Tibial artery (tissue), 4 donors: ENCODE measurements around the gene PRRC2C.

ENCODE experiments used
- DNase-seq, 2 donors: peaks; one replicate each; pipeline ENCODE4 v3.0.0-alpha.2; 2019
- H3K27ac ChIP-seq, 2 donors: fragments of 200-600 bp; sonication (generic) in 1 of 2; 1 replicate in 1 of 2; 2 replicates in 1 of 2; pipeline ENCODE4 v1.5.1; 2018 to 2019; ENCODE audit warnings: mild to moderate bottlenecking in 1 of 2
- H3K27me3 ChIP-seq, 2 donors: fragments of 200-600 bp; sonication (generic) in 1 of 2; one replicate each; pipeline versions ENCODE4 v1.5.1 to v1.6.0; 2016 to 2019
- H3K36me3 ChIP-seq, 3 donors: fragments of 200-600 bp; sonication (generic) in 2 of 3; one replicate each; pipeline ENCODE4 v1.5.1; 2016 to 2019; ENCODE audit warnings: mild to moderate bottlenecking in 2 of 3
- H3K4me1 ChIP-seq, 4 donors: fragments of 200-600 bp; sonication (generic) in 2 of 4; 1 replicate in 3 of 4; 2 replicates in 1 of 4; pipeline ENCODE4 v1.5.1; 2016 to 2019
- H3K4me3 ChIP-seq, 2 donors: fragments of 200-600 bp; sonication (generic) in 1 of 2; 1 replicate in 1 of 2; 2 replicates in 1 of 2; pipeline ENCODE4 v1.5.1; 2018 to 2019; ENCODE audit warnings: mild to moderate bottlenecking in 2 of 2
- H3K9me3 ChIP-seq, 3 donors: fragments of 200-600 bp; sonication (generic) in 1 of 3; one replicate each; pipeline ENCODE4 v1.5.1; 2016 to 2019
- intact Hi-C: fragments of 100-400 bp; cut with DNase I; formaldehyde crosslinking; loops from one replicate; pipeline ENCODE4 v1.15.0; 2023; ENCODE audit warnings: low total_unique reads
- TF ChIP-seq, protein P1 (sequence below), 2 experiments: fragments of 200-600 bp in 1 of 2; fragments of 450-650 bp in 1 of 2; IDR thresholded peaks; one replicate each; pipeline ENCODE4 v1.5.1; 2017 to 2019; ENCODE audit warnings: antibody characterized with exemption in 2 of 2, mild to moderate bottlenecking in 1 of 2, moderate library complexity in 1 of 2

PRRC2C gene

DNA sequence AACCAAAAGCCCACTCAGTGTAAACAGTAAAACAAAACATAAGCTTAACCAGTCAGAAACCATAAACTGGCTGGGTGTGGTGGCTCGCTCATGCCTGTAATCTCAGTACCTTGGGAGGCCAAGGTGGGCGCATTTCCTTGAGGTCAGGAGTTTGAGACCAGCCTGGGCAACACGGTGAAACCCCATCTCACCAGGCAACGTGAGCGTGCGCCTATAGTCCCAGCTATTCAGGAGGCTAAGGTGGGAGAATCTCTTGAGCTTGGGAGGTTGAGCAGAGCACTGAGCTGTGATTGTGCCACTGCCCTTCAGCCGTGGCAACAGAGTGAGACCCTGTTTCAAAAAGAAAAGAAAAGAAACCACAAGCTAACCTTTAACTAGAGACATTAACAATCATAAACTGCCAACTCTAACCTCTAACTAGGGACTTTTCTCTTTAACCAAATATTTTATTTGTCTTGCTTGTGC is 13.1 kb upstream of the PRRC2C start:
- no peaks in the 10 kb centered on the region for H3K27me3 ChIP-seq
- peaks cover 0 to 18% (median 5%) of the 10 kb centered on the region in 4 donors for H3K4me1 ChIP-seq
- no peak overlapping the region for H3K4me3 ChIP-seq
- intact Hi-C loops, result no loop called here
- H3K9me3 ChIP-seq, result no peaks in the 10 kb centered on the region
- no peak overlapping the region for H3K27ac ChIP-seq
- DNase-seq, result no peak
- no peaks in the 10 kb centered on the region for H3K36me3 ChIP-seq
- TF ChIP-seq, protein P1, sequence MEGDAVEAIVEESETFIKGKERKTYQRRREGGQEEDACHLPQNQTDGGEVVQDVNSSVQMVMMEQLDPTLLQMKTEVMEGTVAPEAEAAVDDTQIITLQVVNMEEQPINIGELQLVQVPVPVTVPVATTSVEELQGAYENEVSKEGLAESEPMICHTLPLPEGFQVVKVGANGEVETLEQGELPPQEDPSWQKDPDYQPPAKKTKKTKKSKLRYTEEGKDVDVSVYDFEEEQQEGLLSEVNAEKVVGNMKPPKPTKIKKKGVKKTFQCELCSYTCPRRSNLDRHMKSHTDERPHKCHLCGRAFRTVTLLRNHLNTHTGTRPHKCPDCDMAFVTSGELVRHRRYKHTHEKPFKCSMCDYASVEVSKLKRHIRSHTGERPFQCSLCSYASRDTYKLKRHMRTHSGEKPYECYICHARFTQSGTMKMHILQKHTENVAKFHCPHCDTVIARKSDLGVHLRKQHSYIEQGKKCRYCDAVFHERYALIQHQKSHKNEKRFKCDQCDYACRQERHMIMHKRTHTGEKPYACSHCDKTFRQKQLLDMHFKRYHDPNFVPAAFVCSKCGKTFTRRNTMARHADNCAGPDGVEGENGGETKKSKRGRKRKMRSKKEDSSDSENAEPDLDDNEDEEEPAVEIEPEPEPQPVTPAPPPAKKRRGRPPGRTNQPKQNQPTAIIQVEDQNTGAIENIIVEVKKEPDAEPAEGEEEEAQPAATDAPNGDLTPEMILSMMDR (IDR thresholded peaks at IDR 0.05), result no peak

DNA sequence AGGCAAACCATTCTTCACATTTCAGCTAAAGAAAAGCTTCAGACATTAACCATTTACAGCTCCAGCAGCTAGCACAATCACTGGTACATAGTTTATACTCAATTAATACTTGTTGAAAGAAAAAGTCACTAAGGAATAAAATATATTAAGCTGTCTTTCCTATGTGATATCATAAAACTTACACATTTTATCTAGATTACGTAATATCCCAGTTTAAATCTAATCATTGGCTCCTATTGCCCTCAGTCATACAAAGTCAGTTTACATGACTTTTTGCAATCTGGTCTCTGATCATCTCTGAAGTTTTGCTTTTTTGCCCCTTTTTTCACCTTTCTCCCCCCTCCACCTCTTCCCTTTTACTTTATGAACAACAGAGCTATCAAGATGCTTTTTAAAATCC is 8.5 kb upstream of the PRRC2C start:
- Histone ChIP-seq H3K9me3 (no peaks in the 10 kb centered on the region), H3K27me3 (no peaks in the 10 kb centered on the region), H3K27ac (no peak overlapping the region), H3K4me1 (no peaks in the 10 kb centered on the region), H3K36me3 (no peaks in the 10 kb centered on the region), H3K4me3 (no peak overlapping the region)
- TF ChIP-seq, protein P1 (IDR thresholded peaks at IDR 0.05), result no peak
- DNase-seq, result no peak
- intact Hi-C loops, result no loop called here

DNA sequence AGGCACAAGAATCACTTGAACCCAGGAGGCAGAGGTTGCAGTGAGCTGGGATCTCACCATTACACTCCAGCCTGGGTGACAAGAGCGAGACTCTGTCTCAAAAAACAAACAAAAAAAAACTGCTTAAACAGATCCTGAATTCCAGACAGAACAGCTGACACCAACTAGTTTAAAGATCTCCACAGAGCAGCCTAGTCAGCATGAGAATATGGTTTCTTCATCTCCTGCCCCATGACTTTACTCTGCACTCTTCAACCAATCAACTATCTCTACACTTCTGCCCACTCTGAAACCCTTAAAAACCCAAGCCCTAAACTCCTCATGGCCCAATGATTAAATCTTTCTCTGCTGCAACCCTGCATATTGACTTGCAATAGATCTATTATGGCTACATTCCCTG is 7.5 kb upstream of the PRRC2C start:
- TF ChIP-seq, protein P1 (IDR thresholded peaks at IDR 0.05), result no peak
- intact Hi-C loops, result no loop called here
- no peak for DNase-seq
- Histone ChIP-seq H3K27me3 (no peaks in the 10 kb centered on the region), H3K27ac (no peak overlapping the region), H3K36me3 (no peaks in the 10 kb centered on the region), H3K4me3 (no peak overlapping the region), H3K9me3 (no peaks in the 10 kb centered on the region), H3K4me1 (no peaks in the 10 kb centered on the region)

DNA sequence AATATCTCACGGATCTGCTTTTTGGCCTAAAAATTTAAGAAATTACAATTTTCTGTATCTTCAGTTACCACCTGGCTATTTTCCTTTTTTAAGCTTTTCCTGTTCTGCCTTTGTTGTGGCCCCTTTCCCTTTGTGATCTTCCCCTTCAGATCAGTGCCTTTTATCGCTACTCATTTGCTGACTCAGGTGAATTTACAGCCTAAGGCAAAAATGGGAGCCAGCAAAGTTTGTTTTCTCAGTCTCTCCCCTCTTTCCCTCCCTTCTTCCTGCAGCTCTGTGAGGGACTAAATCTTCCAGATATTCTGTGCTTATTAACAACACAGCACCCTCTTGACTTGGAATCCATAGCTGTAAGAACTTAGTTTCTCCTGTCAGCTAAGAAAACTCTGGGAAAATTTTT is 5.3 kb upstream of the PRRC2C start:
- no peaks in the 10 kb centered on the region for H3K9me3 ChIP-seq
- no peak overlapping the region for H3K27ac ChIP-seq
- no peaks in the 10 kb centered on the region for H3K36me3 ChIP-seq
- no peak overlapping the region for H3K4me3 ChIP-seq
- H3K27me3 ChIP-seq, result no peaks in the 10 kb centered on the region
- no peak for DNase-seq
- intact Hi-C loops, result no loop called here
- TF ChIP-seq, protein P1 (IDR thresholded peaks at IDR 0.05), result no peak
- peaks cover 0 to 6% (median 2%) of the 10 kb centered on the region in 4 donors for H3K4me1 ChIP-seq

DNA sequence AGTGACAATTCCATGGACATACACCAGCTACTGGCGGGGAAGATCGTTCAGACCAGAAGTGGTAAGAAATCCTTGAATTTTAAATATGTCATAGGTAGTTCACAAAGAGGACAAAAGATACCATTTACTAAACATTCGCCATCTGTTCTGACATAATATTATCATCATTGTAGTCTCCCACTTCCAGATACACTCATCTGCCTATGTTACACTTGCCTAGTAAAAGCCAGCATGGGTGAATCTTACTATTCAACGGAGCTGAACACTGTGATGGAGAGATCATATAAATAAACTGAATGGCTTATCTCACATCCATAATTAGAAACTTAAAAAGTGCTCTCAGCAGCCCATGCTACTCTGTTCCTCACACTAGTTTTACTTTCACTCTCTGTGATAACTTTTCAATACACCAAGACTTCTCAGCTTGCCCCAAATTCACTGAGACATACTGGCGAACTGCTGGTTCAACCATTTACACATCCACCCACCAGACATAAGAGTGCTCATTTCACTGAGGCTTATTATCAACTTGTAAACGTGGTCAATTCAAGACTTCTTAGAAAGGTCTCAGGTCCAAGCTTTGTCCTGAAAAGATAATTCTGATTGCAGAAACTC is 463 bp upstream of the PRRC2C start:
- H3K27ac ChIP-seq, result peak overlapping the region; percentile 98 to 100
- no peaks in the 10 kb centered on the region for H3K9me3 ChIP-seq
- peaks cover 0 to 41% (median 27%) of the 10 kb centered on the region in 4 donors for H3K4me1 ChIP-seq
- H3K36me3 ChIP-seq, result no peaks in the 10 kb centered on the region
- DNase-seq, result no peak
- no peaks in the 10 kb centered on the region for H3K27me3 ChIP-seq
- H3K4me3 ChIP-seq, result peak overlapping the region; percentile 95 to 97
- TF ChIP-seq, protein P1 (IDR thresholded peaks at IDR 0.05), result peak in 1 of 2 experiments; percentile 73
- intact Hi-C loops, result no loop called here
